ENCODE results near the gene CASZ1.

Gene CASZ1

GRCh38 chr1:10796029-10796944 lies at the start of gene CASZ1:
CASZ1 (minus strand) TSS chr1:10796646; CDS start chr1:10693889, 102,757 bp downstream.
- DNase-seq, result peak; percentile 80

DNA sequence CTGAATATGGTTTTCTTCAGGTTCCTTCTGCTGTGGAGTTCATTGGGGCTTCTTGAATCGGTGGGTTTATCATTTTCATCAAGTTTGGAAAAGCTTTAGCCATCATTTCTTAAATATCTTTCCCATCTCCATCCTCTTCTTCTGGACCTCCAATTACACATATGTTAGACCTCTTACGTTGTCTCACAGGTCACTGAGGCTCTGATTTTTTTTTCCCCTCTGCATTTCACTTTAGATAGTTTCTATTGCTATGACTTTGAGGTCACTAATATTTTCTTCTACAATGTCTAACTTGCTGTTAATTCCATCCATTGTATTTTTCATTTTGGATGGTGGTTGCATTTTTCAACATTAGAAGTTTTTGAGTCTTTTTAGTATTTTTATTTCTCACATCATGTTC lies 47.3 kb upstream of the CASZ1 start:
- DNase-seq, result no peak

DNA sequence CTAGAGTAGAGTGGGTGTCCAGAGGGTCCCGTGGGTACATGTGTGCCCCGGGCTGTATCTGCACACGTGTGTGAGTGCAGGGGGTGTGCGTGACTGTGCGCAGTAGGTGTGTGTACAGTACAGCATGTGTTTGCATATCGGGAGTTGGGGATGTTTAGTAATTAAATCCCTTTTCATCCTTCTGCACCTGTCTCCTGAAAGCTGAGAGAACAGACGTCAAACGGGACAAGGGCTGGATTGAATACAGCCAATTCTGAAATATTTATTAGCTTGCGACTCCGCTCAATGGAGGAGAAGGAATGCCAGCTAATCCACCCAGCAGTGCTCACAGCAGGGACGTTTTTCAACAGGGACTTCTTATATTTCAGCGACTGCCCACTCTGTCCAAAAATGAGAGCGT lies 44.7 kb upstream of the CASZ1 start:
- no peak for DNase-seq

- DNase-seq, result no peak
These were observed 42.8 kb upstream of the CASZ1 start for GRCh38 chr1:10839188-10839770.

GRCh38 chr1:10838541-10838940 lies 42.1 kb upstream of the CASZ1 start:
- no peak for DNase-seq

DNA sequence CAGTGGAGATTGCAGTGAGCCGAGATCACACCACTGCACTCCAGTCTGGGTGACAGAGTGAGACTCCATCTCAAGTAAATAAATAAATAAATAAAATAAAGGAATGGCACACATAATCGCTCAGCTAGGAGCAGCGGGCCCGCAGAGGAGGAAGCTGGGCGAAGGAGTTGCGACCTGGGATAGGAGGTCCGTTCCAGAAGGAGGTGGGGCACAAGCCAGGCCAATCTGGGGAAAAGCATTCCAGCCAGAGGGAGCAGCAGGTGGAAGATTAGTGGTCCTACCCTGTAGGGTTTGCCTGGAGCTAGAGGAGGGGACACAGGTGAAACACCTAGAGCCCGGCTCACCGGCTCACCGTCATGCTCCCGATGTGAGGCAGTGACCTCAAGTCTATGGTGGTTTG lies 40.3 kb upstream of the CASZ1 start:
- no peak for DNase-seq

DNA sequence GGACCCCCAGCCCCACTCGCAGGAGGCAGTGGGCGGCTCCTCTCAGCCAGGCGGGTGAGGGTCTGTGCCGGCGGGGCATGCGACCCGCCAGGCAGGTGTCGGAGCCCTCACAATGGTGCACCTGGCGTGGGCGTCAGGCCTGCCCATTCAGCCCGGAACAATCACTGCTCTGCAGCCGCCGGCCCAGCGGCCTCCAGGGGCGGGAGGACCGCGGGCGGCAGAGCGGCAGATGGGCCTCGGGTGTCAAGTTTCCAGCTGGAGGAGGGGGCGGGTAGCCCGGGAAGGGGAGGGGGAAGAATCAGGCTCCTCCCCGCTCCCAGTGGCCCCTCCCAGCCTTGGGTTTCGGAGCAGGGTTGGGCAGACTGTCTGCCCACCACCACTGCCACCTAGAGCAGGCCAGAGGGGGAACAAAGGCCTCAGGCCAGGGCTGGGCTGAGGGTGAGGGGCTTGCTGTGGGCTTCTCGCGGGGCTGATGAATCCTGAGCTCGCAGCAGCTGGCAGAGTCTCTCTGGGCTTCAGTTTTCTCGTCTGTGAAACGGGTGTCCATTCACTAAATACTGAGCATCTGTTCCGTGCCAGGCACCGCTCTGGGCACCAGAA lies 39.5 kb upstream of the CASZ1 start:
- no peak for DNase-seq

- DNase-seq, result no peak
These were observed 39.0 kb upstream of the CASZ1 start for GRCh38 chr1:10835421-10835820.

GRCh38 chr1:10834770-10835412 lies 38.4 kb upstream of the CASZ1 start:
- DNase-seq, result no peak

DNA sequence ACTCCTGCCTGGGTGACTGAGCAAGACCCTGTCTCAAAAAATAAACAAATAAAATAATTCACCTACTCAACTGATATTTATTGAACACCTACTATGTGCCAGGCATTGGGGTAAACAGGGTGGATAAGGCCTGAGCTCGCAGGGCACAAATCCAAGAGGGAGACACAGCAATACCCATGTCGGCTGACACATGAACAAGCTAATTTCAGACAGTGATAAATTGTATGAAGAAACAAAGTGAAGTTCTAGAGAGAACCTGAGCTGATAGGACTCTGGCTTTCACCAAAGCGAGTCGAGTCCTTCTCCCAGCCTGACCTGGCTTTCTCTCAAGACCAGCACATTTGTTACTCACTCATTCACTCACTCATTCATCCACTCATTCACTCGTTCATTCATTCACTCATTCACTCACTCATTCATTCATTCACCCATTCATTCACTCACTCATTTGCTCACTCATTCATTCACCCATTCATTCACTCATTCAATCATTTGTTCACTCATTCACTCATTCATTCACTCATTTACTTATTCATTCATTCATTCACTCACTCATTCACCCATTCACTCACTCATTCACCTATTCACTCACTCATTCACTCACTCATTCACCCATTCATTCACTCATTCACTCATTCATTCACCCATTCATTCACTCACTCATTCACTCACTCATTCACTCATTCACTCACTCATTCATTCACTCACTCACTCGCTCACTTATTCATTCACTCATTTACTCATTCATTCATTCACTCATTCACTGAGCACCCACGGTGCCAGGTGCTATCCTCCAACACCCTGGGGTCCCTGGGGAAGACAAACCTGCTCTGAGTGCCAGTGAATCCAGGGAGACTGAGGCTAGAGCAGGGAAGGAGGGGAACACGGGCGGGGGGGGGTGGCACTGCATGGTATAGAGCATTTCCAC lies 37.4 kb upstream of the CASZ1 start:
- DNase-seq, result no peak

GRCh38 chr1:10832703-10833102 lies 36.3 kb upstream of the CASZ1 start:
- no peak for DNase-seq

DNA sequence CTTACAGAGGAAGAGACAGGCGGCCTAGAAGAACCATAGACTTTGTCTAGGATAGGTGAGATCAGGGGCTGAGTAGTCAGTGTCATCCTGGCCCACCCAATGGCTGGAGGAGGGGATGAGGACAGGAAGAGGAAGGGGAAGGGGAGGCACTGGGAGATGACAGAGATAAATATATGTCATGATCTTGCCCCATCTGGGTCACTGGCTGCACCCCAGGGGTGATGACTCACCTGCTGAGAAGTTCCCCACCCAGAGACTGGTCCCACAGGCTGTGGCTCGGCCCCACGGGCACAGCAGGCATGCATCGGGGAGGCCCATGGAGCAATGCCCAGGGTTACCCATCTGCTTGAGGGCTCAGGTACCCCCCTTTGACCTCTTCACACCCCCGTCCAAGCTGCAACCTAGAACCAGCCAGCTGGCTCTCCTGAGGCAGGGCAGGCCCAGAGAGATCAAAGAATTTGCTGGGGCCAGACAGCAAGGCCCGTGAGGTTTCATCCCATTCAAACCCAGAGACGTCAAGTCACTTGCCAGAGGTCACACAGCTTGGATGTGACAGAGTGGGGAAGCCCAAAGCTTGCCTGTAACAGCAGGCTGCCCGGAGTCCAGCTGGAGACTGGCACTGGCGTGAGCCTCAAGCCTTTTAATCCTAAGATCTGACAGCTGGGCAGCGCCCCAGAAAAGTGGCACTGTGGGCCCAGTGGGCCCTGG lies 34.7 kb upstream of the CASZ1 start:
- DNase-seq, result no peak

DNA sequence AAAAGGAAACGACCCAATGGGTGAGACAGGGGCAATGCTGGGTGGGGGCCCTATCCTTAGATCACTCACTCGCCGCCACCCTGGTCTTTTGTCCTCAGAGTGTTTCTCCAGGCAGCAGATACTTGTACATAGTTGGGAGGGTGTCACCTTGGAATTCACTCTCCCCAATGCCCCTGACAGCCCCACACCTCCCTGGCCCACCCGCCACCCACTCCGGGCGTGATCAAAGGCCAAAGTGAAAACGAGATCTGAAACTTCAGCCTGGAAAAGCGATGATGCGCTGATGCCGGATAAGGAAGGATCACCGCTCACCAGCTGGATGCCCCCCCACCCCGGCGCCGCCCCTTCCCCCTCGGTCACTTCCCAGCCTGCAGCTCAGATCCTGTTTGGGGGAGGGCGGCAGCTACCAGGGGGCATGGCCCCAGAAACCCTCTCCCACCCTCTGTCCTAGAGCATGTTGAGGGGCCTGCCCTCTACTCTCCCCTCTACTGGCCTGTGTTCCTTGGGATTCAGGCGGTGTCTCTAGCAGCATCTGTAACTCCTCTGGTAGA lies 33.6 kb upstream of the CASZ1 start:
- no peak for DNase-seq

DNA sequence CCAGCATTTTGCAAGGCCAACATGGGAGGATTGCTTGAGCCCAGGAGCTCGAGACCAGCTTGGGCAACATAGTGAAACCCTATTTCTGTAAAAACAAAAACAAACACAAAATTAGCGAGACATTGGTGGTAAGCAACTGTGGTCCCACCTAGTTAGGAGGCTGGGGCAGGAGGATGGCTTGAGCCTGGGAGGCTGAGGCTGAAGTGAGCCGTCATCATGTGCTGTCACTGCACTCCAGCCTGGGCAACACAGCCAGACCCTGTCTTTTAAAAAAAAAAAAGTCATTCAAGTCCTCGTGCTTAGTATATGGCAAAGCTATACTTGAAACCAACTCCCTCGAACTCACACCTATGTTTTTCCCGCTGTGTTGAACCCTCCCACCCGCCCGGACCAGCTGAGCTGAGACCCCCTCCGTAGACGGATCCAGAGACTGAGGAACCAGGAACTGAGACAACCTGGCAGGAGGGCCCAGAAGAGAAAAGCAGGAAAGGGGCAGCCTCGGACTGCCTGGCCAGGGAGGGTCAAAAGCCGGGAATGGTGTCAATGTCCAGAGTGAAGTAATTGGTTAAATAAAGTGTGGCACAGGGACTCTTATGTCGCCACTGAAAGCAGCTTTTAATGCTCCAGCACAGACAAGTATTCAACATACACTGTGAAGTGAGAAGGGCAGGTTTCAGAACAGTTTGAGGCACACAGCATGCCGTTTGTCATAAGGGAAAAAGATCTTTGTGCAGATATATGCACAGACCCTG lies 32.8 kb upstream of the CASZ1 start:
- no peak for DNase-seq

DNA sequence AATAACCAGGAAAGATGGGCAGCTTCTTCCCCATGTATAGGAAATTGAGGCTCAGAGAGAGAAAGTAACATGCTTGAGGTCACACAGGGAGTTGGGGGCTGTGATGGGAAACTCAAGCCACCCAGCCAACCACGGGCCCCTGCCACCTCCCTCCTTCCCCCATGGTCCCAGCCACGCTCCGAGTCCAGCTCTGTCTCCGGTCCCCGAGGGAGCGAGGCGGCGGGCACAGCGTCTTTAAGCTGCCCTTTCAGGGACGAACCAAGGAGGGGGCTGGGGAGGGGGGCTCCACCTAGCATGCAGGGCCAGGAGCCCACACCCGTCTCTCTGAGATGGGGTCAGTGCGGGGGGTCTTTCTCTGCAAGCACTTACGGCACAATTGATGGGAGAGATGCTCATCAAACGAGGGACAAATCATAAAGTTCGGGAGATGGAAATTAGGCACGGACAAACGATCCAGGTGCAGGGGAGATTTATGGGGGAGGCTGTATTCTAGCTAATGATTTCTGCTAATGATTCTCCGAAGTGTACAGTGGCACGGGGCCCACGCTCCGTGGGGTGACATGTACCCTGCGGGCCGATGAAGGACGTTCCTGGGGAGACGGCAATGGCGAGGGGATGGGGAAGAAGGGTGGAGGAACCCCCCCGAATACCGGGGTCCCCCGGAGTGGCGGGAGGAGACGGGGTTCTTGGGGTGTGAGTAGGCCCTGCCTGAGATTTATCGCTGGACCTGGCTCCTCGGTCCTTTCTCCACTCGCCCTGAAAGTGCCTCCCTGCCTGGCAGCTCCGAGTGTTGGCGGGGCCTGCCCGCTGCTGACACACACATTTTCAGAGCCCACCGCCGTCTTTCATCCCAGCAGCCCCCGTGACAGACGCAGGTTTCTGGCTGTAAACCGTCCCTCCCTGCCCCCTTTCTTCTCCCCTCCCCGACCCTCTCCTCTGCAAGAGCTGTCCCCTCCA lies 31.2 kb upstream of the CASZ1 start:
- no peak for DNase-seq

GRCh38 chr1:10825592-10825991 lies 29.1 kb upstream of the CASZ1 start:
- DNase-seq, result no peak

DNA sequence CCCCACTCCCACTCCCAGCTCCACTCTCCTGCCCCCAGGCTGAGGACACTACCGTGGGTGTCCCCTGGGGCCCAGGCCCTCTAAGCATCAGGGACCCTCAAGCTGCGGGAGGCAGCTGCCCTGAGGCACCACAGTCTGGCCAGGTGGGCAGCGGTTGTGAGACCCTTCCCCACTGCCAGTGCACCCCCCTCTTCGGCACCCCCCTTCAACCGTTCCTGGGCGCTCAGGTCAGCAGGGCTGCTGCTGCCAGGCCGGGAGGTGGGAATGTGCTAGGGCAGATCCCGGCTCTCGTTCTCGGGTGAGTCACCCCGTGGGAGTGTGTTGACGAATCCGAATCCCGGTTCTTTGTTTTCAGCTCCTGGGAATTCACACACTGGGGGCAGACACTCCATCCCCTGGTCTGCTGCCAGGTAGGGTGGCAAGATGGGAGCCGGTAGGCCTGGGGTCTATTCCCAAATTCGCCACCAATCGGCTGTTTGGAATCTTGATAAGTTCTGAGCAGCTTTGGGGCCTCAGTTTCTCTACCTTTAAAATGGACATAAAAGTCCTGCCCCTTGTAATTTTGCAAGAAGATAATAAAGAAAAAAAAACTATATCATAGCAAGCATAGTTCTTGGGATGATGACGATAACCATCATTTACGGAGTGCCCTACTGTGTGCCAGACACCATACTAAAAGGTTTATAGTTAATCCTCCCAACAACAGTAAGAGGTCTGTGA lies 28.5 kb upstream of the CASZ1 start:
- DNase-seq, result peak; percentile 54

DNA sequence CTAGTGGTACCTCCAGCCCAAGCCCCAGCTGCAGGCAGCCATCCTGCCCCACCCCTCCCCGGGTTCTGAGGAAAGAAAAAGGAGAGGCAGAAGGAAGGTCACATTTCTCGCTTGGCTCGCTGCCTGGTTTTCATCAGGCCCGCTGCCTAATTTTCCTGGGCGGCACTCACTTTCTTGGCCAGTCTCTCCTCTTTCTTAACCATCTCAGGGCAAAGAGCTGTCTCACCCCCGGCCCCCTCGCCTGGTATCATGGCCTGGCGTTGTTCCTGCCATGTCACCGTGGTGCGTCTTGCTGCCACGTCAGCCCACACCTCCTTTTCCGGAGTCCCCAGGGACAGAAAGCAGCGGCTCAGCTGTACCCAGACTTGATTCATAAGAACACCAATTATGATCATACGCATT lies 26.6 kb upstream of the CASZ1 start:
- no peak for DNase-seq

GRCh38 chr1:10821388-10821787 lies 24.9 kb upstream of the CASZ1 start:
- no peak for DNase-seq

All from HCEC 1CT (cell line).